ENCODE results near the gene MACC1. TPM values are rescaled to one million over a fixed set of nuclear protein-coding genes. Genes with fewer than 3 reads are reported as not detected.
A peak's percentile ranks its signal among the peaks of the same experiment; 100 is the strongest.

Gene MACC1
- total and polyA plus RNA-seq, 10 of the 15 experiments (the other 5 are each of a cell fraction or from before 2014, with no cell fraction given) = 6.0 to 61.1 (median 12.7) TPM

DNA sequence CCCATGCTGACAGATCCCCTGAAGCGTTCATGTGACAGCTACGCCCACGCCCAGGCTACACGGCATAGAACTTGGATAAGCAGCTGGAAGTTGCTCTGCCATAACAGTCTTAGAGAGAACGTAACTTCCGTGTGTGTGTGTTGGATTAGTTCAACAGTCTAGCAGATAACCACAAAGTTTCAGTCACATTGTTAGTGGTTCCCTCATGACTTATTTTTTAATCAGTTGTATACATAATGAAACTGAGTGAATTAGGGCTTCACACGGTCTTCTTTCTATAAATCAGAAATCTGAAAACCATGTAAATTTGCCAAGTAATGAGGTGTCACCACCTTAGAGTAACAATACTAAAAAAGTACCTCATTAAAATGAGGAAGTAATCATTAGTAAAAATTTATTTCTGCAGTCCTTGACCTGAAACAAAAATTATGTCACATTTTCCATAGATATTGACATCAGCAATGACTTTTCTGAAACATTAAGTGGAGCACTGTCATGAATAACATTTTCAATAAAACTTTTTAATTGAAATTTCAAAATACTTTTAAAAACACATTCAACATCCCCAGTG lies 21.7 kb upstream of the MACC1 start (continued):
- TF ChIP-seq RELA (IDR thresholded peaks at IDR 0.05; ENCODE audit: borderline replicate concordance, partially characterized antibody) (peak; percentile 55), BHLHE40 (IDR thresholded peaks at IDR 0.05; ENCODE audit: borderline replicate concordance in 1 of 2, low read depth in 2 of 2, low read length in 1 of 2) (peak; percentile 91), RUNX3 (IDR thresholded peaks at IDR 0.05; ENCODE audit: low read length) (peak; percentile 100), TCF7 (IDR thresholded peaks at IDR 0.05; ENCODE audit: borderline replicate concordance) (no peak), CBFB (IDR thresholded peaks at IDR 0.05; ENCODE audit: low read depth) (peak; percentile 90), NBN (IDR thresholded peaks at IDR 0.05) (peak; percentile 88), EED (IDR thresholded peaks at IDR 0.05; ENCODE audit: low read depth) (peak; percentile 99), BACH1 (IDR thresholded peaks at IDR 0.05; ENCODE audit: borderline replicate concordance) (peak; percentile 93), BMI1 (IDR thresholded peaks at IDR 0.05; ENCODE audit: borderline replicate concordance) (peak; percentile 89), TBL1XR1 (IDR thresholded peaks at IDR 0.05; ENCODE audit: low read depth, low read length) (peak; percentile 29; the same call in 1 of the 2 replicates), KLF5 (IDR thresholded peaks at IDR 0.05; ENCODE audit: partially characterized antibody) (peak; percentile 79), EGR1 (IDR thresholded peaks at IDR 0.05; ENCODE audit: borderline replicate concordance in 1 of 2, low read depth in 2 of 2, low read length in 2 of 2) (peak; percentile 63 to 96), FOXK2 (IDR thresholded peaks at IDR 0.05) (no peak), EP300 (IDR thresholded peaks at IDR 0.05; ENCODE audit: borderline replicate concordance in 1 of 2, control insufficient read depth in 1 of 2, low read depth in 2 of 2, low read length in 2 of 2) (peak; percentile 99 to 100), SUPT20H (IDR thresholded peaks at IDR 0.05; ENCODE audit: borderline replicate concordance, control insufficient read depth, low read depth, low read length) (no peak), IKZF2 (IDR thresholded peaks at IDR 0.05) (peak; percentile 99), STAT1 (conservative IDR thresholded peaks at IDR 0.05) (no peak; the same call in 1 of the 2 replicates), YBX1 (IDR thresholded peaks at IDR 0.05) (no peak), CHD4 (IDR thresholded peaks at IDR 0.05) (no peak), ZNF24 (IDR thresholded peaks at IDR 0.05) (peak; percentile 87; the same call in 1 of the 2 replicates), DPF2 (IDR thresholded peaks at IDR 0.05) (peak; percentile 96)
- TF ChIP-seq, protein P1, sequence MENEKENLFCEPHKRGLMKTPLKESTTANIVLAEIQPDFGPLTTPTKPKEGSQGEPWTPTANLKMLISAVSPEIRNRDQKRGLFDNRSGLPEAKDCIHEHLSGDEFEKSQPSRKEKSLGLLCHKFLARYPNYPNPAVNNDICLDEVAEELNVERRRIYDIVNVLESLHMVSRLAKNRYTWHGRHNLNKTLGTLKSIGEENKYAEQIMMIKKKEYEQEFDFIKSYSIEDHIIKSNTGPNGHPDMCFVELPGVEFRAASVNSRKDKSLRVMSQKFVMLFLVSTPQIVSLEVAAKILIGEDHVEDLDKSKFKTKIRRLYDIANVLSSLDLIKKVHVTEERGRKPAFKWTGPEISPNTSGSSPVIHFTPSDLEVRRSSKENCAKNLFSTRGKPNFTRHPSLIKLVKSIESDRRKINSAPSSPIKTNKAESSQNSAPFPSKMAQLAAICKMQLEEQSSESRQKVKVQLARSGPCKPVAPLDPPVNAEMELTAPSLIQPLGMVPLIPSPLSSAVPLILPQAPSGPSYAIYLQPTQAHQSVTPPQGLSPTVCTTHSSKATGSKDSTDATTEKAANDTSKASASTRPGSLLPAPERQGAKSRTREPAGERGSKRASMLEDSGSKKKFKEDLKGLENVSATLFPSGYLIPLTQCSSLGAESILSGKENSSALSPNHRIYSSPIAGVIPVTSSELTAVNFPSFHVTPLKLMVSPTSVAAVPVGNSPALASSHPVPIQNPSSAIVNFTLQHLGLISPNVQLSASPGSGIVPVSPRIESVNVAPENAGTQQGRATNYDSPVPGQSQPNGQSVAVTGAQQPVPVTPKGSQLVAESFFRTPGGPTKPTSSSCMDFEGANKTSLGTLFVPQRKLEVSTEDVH (IDR thresholded peaks at IDR 0.05; ENCODE audit: low read depth, partially characterized antibody) = peak; percentile 63
- TF ChIP-seq, protein P2, sequence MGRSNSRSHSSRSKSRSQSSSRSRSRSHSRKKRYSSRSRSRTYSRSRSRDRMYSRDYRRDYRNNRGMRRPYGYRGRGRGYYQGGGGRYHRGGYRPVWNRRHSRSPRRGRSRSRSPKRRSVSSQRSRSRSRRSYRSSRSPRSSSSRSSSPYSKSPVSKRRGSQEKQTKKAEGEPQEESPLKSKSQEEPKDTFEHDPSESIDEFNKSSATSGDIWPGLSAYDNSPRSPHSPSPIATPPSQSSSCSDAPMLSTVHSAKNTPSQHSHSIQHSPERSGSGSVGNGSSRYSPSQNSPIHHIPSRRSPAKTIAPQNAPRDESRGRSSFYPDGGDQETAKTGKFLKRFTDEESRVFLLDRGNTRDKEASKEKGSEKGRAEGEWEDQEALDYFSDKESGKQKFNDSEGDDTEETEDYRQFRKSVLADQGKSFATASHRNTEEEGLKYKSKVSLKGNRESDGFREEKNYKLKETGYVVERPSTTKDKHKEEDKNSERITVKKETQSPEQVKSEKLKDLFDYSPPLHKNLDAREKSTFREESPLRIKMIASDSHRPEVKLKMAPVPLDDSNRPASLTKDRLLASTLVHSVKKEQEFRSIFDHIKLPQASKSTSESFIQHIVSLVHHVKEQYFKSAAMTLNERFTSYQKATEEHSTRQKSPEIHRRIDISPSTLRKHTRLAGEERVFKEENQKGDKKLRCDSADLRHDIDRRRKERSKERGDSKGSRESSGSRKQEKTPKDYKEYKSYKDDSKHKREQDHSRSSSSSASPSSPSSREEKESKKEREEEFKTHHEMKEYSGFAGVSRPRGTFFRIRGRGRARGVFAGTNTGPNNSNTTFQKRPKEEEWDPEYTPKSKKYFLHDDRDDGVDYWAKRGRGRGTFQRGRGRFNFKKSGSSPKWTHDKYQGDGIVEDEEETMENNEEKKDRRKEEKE (IDR thresholded peaks at IDR 0.05) = no peak
- TF ChIP-seq, protein P3, sequence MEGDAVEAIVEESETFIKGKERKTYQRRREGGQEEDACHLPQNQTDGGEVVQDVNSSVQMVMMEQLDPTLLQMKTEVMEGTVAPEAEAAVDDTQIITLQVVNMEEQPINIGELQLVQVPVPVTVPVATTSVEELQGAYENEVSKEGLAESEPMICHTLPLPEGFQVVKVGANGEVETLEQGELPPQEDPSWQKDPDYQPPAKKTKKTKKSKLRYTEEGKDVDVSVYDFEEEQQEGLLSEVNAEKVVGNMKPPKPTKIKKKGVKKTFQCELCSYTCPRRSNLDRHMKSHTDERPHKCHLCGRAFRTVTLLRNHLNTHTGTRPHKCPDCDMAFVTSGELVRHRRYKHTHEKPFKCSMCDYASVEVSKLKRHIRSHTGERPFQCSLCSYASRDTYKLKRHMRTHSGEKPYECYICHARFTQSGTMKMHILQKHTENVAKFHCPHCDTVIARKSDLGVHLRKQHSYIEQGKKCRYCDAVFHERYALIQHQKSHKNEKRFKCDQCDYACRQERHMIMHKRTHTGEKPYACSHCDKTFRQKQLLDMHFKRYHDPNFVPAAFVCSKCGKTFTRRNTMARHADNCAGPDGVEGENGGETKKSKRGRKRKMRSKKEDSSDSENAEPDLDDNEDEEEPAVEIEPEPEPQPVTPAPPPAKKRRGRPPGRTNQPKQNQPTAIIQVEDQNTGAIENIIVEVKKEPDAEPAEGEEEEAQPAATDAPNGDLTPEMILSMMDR (IDR thresholded peaks at IDR 0.05 in 2 of 3, conservative IDR thresholded peaks at IDR 0.05 in 1 of 3; ENCODE audit: control insufficient read depth in 2 of 3, extremely low read depth in 1 of 3, insufficient read depth in 1 of 3, low read depth in 3 of 3, low read length in 3 of 3) = no peak

Measured in GM12878 (cell line).